Activated CD4-positive, alpha-beta T cell treated with anti-CD3 and anti-CD28 coated beads for 1 hour (primary cell): ENCODE measurements around the gene SYNPO2.
"Not testable (repeated sequence)": the region's sequence is repeated elsewhere in the genome, so short reads cannot be mapped to it uniquely, and the experiment has no call there.

Experiments
- DNase-seq: peaks from one replicate; pipeline ENCODE4 v3.0.0-alpha.2; 2020

The SYNPO2 gene

GRCh38 chr4:119037709-119038108 is 149.1 kb downstream of the SYNPO2 start:
- DNase-seq = no peak

DNA sequence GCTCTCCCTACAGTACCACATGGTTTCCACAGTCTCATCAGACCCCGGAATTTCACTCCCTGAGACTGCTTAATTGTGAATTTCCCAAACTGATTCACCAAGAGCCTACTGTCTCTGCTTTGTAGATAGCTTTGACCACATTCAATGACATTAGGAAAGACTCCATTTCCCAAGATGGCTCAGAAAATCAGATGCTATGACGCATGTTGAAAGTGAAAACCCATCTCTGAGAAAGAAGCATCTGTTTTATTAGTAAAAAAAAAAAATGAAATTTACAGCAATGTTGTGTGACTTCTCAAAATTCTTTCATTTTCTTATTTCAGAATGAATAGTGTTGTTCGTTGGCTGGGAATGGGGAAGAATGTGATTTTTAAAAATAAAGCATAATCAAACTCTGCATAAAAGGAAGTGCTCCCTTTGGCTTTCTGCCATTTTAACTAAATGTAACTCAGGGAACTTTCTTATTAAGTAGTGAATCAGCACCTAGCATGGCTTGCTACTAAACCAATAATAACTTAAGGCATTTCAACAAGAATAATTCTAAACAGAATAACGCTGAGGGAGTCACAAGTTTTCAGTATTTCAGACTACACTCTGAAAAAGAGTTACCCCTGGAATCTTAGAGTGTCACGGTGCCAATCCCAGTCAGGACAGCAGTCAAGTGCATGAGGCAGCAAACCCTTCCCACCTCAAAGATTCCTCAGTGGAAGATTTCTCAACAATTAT is 149.6 kb downstream of the SYNPO2 start:
- DNase-seq = no peak

- DNase-seq = no peak
These were observed 150.5 kb downstream of the SYNPO2 start for GRCh38 chr4:119039160-119039559.

GRCh38 chr4:119039779-119040178 is 151.1 kb downstream of the SYNPO2 start:
- no peak for DNase-seq

- no peak for DNase-seq
These were observed 151.6 kb downstream of the SYNPO2 start for GRCh38 chr4:119040261-119040660.

DNA sequence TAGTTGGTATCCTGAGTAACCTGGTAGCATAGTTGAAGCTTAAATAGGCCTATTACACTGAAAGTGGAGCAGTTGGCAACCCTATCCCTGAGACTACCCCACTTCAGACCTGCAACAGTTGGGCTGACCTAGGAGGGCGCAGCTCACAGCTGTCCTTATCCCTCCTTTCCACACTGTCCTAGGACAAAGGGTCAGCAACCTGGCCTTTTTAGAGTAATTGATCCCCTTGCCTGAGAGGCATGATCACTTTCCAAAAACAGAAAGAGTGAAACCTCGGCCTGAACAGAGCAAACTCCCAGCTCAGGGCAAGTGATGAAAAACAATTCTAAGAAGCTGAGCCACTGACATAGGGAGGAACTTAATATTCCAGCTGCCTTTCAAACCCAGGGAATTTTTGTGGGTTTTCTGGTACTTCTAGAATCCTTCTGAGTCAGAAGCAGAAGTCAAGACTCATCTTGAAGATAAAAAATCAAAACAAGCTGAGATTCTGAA is 152.1 kb downstream of the SYNPO2 start:
- DNase-seq = no peak

GRCh38 chr4:119041396-119041795 is 152.7 kb downstream of the SYNPO2 start:
- no peak for DNase-seq

GRCh38 chr4:119041951-119042560 is 153.4 kb downstream of the SYNPO2 start:
- DNase-seq = no peak

DNA sequence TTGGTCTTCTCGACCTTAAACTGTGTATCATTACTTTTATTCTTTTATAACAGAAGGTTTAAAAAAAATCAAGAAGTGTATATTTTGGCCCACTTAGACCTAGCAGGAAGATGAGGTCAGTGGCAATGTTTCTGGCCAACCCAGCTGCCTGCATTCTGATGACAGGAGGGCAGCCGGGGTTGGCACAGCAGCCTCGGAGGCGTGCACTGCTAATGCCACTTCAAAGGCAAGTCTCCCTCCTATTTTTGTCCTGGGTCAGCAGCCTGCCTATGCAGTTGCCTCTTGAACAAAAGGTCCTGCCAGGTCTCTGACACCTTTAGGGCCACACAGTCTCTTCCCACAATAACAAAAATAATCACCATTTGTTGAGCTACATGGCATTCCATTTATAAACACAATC is 157.6 kb downstream of the SYNPO2 start:
- DNase-seq = no peak

GRCh38 chr4:119047059-119047458 is 158.4 kb downstream of the SYNPO2 start:
- not testable (repeated sequence) for DNase-seq

DNA sequence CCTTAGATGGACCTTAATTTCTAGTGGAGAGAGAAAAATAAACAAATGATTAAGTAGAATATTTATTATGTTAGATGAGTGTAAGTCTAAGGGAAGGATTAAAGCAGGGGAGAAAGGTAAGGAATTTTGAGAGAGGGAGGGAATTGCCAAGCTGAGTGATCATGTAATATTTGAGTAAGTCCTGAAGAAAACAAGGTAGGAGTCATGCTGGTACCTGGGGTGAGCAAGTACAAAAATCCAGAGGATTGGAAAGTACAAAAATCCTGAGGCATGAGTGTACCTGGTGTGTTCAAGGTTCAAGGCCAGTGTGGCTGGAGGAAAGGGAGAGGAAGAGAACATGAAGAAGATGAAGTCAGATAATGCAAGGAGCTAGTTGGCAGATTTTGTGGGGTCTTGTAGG is 159.8 kb downstream of the SYNPO2 start:
- DNase-seq = no peak

GRCh38 chr4:119049342-119049741 is 160.7 kb downstream of the SYNPO2 start:
- no peak for DNase-seq

DNA sequence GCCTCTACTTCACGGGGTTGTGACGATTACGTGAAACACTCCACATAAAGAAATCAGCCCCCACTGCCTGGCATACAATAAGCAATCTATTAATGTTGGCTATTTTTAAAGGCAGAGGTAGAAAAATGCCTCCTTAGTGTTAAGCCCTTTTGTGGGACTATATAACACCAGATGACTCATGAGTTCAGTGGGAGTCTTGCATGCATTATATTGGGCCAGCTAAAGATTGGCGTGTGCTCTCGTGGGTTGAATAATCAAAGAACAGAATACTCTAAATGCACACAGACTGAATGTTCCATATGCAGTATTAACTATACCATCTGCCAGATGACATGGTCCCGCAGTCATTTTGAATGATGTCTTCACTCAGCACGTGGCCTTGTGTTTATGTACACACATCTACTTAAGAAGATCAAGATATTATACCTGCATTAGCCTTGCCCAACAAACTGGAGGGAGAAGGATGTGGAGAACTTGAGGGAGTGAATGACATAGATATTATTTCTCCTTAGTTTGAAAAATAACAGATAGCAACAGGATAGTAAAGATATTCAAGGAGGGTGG is 162.0 kb downstream of the SYNPO2 start:
- no peak for DNase-seq

DNA sequence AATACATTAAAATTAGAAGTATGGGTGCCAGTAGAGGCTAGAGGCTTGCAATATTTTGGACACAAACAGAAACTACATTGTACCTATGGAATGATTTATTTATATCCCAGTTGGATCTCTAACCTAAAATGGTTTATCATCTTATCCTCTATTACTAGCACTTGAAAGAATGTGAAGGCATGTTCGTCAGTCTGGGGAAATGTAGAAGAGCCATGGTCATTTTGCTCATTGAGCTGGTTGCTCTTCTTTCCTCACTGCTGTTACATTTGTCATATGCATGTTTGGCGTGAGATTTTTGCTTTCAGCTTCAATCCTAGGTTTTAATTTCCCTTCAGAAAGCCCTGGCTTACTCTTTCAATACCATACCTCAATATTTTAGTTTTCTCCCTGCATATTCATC is 164.6 kb downstream of the SYNPO2 start:
- no peak for DNase-seq

GRCh38 chr4:119053997-119054396 is 165.3 kb downstream of the SYNPO2 start:
- DNase-seq = no peak

DNA sequence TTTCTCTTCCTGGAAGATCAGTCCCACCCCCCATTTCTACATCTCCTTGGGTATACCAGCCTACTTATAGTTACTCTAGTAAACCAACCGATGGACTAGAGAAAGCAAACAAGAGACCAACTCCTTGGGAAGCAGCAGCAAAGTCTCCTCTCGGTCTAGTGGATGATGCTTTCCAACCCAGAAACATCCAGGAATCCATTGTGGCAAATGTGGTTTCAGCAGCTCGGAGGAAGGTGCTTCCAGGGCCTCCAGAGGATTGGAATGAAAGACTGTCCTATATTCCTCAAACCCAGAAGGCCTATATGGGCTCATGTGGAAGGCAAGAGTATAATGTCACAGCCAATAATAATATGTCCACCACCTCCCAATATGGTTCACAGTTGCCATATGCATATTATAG is 168.8 kb downstream of the SYNPO2 start:
- no peak for DNase-seq

DNA sequence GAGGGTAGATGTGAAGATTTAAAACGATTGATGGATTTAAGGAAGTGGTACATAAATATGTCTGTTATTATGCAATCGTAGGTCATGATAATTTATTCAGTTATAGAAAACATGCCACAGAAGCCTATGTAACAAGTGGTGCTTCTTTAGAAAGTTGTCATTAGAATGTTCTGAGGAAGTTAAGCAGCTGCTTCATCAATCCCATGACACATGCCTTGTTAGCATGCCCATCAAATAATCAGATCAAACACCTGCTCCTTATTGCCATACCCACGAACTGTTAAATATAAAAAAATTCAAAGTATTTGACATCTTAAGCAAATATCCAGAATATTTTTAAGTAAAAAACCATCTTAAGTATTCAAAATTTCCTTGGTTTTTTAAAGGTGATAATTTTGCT is 170.6 kb downstream of the SYNPO2 start:
- no peak for DNase-seq

- not testable (repeated sequence) for DNase-seq
These were observed 178.5 kb downstream of the SYNPO2 start for GRCh38 chr4:119067125-119067524.

DNA sequence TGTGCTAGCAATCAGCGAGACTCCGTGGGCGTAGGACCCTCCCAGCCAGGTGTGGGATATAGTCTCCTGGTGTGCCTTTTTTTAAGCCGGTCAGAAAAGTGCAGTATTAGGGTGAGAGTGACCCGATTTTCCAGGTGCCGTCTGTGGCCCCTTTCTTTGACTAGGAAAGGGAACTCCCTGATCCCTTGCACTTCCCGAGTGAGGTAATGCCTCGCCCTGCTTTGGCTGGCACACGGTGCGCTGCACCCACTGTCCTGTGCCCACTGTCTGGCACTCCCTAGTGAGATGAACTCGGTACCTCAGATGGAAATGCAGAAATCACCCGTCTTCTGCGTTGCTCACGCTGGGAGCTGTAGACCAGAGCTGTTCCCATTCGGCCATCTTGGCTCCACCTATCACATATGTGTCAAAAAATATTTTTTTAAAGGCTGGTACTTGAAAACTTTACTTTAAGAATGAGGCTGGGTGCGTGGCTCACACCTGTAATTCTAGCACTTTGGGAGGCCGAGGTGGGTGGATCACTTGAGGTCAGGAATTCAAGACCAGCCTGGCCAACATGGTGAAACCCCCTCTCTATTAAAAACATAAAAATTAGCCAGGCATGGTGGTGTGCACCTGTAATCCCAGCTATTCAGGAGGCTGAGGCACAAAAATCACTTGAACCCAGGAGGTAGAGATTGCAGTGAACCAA is 179.2 kb downstream of the SYNPO2 start:
- DNase-seq = not testable (repeated sequence)

DNA sequence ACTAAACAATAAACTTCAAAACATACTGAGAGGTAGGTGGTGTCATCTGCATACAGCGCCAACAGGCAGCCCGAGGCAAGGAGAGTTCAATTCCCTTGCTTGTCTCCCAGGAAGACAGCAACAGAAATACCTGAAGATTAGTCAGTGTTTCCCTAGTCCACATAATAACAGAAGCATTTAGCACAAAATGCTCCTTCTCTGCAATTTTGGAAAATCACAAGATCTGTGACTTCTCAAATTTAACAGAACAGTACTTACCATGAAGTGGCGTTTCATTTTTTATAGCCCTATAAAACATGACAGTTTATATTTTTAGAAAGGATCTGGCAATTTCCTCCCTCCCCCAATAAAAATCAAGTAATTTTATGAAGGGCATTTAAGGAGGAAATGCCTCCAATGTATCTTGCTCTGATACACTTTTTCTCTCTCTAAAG is 179.9 kb downstream of the SYNPO2 start:
- no peak for DNase-seq

DNA sequence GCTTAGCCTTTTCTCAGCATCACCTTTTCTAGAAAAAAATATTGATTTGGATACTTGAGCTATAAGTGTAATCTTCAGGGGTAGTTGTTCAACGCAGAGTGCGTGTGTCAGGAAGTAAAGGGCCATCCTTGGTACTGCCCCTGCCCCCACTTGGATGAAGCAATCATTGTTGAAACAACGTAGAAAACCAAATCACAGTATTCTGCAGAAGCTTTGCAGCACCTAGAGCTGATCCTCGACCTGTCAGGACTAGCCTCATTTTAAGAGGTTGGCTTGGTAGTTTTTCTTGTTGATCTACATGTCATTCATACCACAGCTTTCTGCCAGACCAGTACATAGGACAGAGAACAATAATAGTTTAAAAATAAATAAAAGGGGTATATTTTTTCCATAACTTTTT is 181.6 kb downstream of the SYNPO2 start:
- DNase-seq = no peak

DNA sequence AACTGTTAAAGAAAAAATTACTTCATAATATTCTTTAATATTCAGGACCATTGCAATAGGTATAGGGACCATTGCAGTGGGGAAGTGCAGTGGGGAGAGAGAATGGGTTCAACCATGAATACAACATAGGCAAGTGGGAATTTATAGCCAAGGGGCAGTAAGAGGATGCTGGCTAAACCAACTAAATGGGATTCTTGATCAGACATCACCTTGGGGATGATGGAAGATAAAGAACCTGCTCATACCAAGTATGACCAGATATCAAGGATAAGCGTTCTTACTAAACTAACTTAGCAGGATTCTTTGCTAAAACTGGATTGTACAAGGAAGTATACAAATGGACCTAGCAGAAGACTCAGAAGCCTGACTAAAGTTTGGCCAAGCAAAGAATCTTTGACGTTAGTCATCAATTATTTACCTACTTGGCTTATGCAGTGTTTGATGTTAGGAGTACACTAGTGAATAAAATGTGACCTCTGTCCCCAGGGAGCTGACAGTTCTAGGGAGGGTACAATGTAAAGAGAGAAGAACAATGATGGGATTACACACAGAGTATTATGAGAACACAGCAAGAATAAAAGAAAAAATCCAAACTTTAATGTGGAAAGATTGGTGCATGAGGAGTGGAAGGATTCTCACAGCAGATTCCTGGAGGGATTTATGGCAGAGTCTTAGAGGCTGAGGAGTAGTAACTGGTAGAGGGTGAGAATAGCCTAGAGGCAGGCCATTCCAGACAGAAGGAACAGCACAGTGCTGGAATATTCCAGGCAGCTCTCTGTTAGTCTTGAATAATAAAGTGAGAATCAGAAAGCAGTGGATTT is 192.3 kb downstream of the SYNPO2 start:
- DNase-seq = no peak

- no peak for DNase-seq
These were observed 192.8 kb downstream of the SYNPO2 start for GRCh38 chr4:119081542-119081859.
